ENCODE data around the gene UBE2J1.

Gene UBE2J1

DNA sequence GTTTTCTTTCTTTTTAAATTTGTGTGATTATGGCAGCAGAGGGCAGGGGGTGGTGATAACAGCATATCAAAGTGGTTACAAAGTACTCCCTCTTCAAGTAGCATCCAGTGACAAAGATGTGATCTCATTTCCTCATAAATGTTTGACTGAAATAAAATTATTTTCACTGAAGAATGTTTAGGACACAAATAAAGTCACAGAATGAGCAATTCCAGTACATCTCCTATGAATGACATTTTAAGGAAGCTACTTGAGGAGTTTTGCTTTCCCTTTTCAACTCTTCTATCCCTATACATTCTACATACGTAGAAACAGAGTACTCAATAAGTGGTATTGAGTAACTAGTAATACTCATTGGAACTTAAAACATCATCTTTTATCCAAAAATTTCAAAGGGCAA is 23.5 kb downstream of the UBE2J1 start:
- TF ChIP-seq ZNF292 (tag by site-specific recombination; IDR thresholded peaks at IDR 0.05; ENCODE audit: borderline replicate concordance, low read depth) (no peak), ZNF548 (tag by site-specific recombination; IDR thresholded peaks at IDR 0.05) (no peak), ZSCAN16 (tag by site-specific recombination; IDR thresholded peaks at IDR 0.05) (no peak), ZNF843 (tag by site-specific recombination; IDR thresholded peaks at IDR 0.05) (no peak), ZNF660 (tag by site-specific recombination; IDR thresholded peaks at IDR 0.05) (no peak), ZNF701 (tag by site-specific recombination; IDR thresholded peaks at IDR 0.05) (no peak)
- TF ChIP-seq, protein P1, sequence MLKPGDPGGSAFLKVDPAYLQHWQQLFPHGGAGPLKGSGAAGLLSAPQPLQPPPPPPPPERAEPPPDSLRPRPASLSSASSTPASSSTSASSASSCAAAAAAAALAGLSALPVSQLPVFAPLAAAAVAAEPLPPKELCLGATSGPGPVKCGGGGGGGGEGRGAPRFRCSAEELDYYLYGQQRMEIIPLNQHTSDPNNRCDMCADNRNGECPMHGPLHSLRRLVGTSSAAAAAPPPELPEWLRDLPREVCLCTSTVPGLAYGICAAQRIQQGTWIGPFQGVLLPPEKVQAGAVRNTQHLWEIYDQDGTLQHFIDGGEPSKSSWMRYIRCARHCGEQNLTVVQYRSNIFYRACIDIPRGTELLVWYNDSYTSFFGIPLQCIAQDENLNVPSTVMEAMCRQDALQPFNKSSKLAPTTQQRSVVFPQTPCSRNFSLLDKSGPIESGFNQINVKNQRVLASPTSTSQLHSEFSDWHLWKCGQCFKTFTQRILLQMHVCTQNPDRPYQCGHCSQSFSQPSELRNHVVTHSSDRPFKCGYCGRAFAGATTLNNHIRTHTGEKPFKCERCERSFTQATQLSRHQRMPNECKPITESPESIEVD (tag by site-specific recombination; IDR thresholded peaks at IDR 0.05), result no peak
- TF ChIP-seq, protein P2, sequence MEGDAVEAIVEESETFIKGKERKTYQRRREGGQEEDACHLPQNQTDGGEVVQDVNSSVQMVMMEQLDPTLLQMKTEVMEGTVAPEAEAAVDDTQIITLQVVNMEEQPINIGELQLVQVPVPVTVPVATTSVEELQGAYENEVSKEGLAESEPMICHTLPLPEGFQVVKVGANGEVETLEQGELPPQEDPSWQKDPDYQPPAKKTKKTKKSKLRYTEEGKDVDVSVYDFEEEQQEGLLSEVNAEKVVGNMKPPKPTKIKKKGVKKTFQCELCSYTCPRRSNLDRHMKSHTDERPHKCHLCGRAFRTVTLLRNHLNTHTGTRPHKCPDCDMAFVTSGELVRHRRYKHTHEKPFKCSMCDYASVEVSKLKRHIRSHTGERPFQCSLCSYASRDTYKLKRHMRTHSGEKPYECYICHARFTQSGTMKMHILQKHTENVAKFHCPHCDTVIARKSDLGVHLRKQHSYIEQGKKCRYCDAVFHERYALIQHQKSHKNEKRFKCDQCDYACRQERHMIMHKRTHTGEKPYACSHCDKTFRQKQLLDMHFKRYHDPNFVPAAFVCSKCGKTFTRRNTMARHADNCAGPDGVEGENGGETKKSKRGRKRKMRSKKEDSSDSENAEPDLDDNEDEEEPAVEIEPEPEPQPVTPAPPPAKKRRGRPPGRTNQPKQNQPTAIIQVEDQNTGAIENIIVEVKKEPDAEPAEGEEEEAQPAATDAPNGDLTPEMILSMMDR (tag by site-specific recombination; IDR thresholded peaks at IDR 0.05), result no peak
- TF ChIP-seq, protein P3, sequence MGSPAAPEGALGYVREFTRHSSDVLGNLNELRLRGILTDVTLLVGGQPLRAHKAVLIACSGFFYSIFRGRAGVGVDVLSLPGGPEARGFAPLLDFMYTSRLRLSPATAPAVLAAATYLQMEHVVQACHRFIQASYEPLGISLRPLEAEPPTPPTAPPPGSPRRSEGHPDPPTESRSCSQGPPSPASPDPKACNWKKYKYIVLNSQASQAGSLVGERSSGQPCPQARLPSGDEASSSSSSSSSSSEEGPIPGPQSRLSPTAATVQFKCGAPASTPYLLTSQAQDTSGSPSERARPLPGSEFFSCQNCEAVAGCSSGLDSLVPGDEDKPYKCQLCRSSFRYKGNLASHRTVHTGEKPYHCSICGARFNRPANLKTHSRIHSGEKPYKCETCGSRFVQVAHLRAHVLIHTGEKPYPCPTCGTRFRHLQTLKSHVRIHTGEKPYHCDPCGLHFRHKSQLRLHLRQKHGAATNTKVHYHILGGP (tag by site-specific recombination; IDR thresholded peaks at IDR 0.05), result no peak
- Histone ChIP-seq H3K9me3 (ENCODE audit: control insufficient read depth, insufficient read depth, low read depth, low read length) (no peaks in the 10 kb centered on the region), H3K27ac (ENCODE audit: extremely low read depth, low read depth, low read length) (no peak overlapping the region), H3K36me3 (ENCODE audit: control insufficient read depth in 2 of 2, insufficient read depth in 1 of 2, low read length in 2 of 2) (peaks cover 8 to 48% of the 10 kb centered on the region in 2 experiments), H3K4me1 (ENCODE audit: control insufficient read depth, insufficient read depth, low read length) (no peaks in the 10 kb centered on the region), H3K4me3 (ENCODE audit: low read depth, low read length) (no peak overlapping the region)
- ChIA-PET CTCF (interaction anchor here (1.3 kb wide), 1 partner anchor 10 kb away, joined by 4 read pairs; no protein-coding TSS in a partner anchor), POLR2A (no interaction called here)

DNA sequence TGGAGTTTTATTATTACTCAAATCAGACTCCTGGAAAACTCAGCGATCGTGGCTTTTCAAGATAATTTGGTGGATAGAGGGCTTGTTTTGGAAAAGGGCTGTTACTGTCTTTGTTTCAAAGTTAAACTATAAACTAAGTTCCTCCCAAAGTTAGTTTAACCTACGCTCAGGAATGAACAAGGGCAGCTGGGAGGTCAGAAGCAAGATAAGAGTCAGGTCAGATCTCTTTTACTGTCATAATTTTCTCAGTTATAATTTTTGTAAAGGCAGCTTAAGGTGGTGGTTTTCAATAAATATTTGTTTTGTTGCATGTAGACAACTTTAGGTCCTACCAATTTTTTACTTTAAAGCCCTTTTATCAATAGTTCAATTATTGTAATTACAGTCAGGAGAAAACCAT is 28.2 kb downstream of the UBE2J1 start:
- H3K4me1 ChIP-seq (ENCODE audit: control insufficient read depth, insufficient read depth, low read length), result no peaks in the 10 kb centered on the region
- H3K27ac ChIP-seq (ENCODE audit: extremely low read depth, low read depth, low read length), result no peak overlapping the region
- CTCF ChIA-PET, result interaction anchor here (1.5 to 1.6 kb wide), 2 partner anchors 9 to 44 kb away, joined by 7 to 8 read pairs; partner anchors contain the start of gene GABRR2
- H3K4me3 ChIP-seq (ENCODE audit: low read depth, low read length), result no peak overlapping the region
- H3K36me3 ChIP-seq (ENCODE audit: control insufficient read depth in 2 of 2, insufficient read depth in 1 of 2, low read length in 2 of 2), result peaks cover 0 to 23% of the 10 kb centered on the region in 2 experiments; a peak in 2 of 3 replicates
- H3K9me3 ChIP-seq (ENCODE audit: control insufficient read depth, insufficient read depth, low read depth, low read length), result no peaks in the 10 kb centered on the region
- POLR2A ChIA-PET, result no interaction called here
- TF ChIP-seq YY1 (tag by site-specific recombination; IDR thresholded peaks at IDR 0.05) (no peak), MZF1 (tag by site-specific recombination; IDR thresholded peaks at IDR 0.05; ENCODE audit: borderline replicate concordance) (no peak), ZNF514 (tag by site-specific recombination; IDR thresholded peaks at IDR 0.05) (no peak), KLF10 (tag by site-specific recombination; IDR thresholded peaks at IDR 0.05) (no peak), ZNF391 (tag by site-specific recombination; IDR thresholded peaks at IDR 0.05; ENCODE audit: borderline replicate concordance, low read depth) (no peak), ZNF121 (tag by site-specific recombination; IDR thresholded peaks at IDR 0.05) (no peak), ZNF654 (tag by site-specific recombination; IDR thresholded peaks at IDR 0.05; ENCODE audit: low read depth) (no peak), ZNF777 (tag by site-specific recombination; IDR thresholded peaks at IDR 0.05; ENCODE audit: borderline replicate concordance) (no peak), ZNF701 (tag by site-specific recombination; IDR thresholded peaks at IDR 0.05) (no peak), SCRT2 (tag by site-specific recombination; IDR thresholded peaks at IDR 0.05) (no peak), ZNF791 (tag by site-specific recombination; IDR thresholded peaks at IDR 0.05) (no peak), ZSCAN23 (tag by site-specific recombination; IDR thresholded peaks at IDR 0.05) (no peak), ZNF555 (tag by site-specific recombination; conservative IDR thresholded peaks at IDR 0.05) (no peak), GFI1B (tag by site-specific recombination; IDR thresholded peaks at IDR 0.05) (no peak)
- TF ChIP-seq, protein P4, sequence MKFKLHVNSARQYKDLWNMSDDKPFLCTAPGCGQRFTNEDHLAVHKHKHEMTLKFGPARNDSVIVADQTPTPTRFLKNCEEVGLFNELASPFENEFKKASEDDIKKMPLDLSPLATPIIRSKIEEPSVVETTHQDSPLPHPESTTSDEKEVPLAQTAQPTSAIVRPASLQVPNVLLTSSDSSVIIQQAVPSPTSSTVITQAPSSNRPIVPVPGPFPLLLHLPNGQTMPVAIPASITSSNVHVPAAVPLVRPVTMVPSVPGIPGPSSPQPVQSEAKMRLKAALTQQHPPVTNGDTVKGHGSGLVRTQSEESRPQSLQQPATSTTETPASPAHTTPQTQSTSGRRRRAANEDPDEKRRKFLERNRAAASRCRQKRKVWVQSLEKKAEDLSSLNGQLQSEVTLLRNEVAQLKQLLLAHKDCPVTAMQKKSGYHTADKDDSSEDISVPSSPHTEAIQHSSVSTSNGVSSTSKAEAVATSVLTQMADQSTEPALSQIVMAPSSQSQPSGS (tag by site-specific recombination; IDR thresholded peaks at IDR 0.05; ENCODE audit: low read depth), result no peak
- TF ChIP-seq, protein P5, sequence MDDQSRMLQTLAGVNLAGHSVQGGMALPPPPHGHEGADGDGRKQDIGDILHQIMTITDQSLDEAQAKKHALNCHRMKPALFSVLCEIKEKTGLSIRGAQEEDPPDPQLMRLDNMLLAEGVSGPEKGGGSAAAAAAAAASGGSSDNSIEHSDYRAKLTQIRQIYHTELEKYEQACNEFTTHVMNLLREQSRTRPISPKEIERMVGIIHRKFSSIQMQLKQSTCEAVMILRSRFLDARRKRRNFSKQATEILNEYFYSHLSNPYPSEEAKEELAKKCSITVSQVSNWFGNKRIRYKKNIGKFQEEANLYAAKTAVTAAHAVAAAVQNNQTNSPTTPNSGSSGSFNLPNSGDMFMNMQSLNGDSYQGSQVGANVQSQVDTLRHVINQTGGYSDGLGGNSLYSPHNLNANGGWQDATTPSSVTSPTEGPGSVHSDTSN (CRISPR knock-in tag; IDR thresholded peaks at IDR 0.05), result no peak

Data from HEK293 (cell line).